K562 (cell line): ENCODE data around the gene CFAP54. TPM values are rescaled to one million over a fixed set of nuclear protein-coding genes. Genes with fewer than 3 reads are reported as not detected.

Source experiments
- ATAC-seq: fragments of 200-7000 bp; cut with Tn5 transposase; 3 replicates; pipeline ENCODE4 v1.9.1; 2020; ENCODE audit warnings: moderate library complexity
- Bru-seq: library from RNA; stranded (reverse); fragments of 400-500 nt; gene quantifications from one replicate; lab custom pipeline; 2021; lab: Mats Ljungman, UMichigan
- BruChase-seq, 2 experiments: library from RNA; stranded (reverse); fragments of 400-500 nt; gene quantifications; one replicate each; lab custom pipeline; 2021; lab: Mats Ljungman, UMichigan
- BruUV-seq: library from RNA; stranded (reverse); fragments of 400-500 nt; replicated peaks from 2 replicates; lab custom pipeline; 2021; lab: Mats Ljungman, UMichigan
- CTCF ChIA-PET: fragments of 300-600 bp; formaldehyde crosslinking; extraction: SDS; loops from one replicate; lab custom pipeline; 2021; ENCODE audit warnings: low intra/inter-chr PET ratio; lab: Yijun Ruan, JAX
- POLR2A ChIA-PET: fragments of 300-600, 350-650 bp; sonication (Branson Sonifier 250); formaldehyde crosslinking; extraction: SDS; loops from one replicate; lab custom pipeline; 2021; ENCODE audit warnings: antibody characterized with exemption, inconsistent platforms; lab: Yijun Ruan, JAX
- DNase-seq, 4 experiments: peaks; one replicate each; pipeline versions ENCODE4 v3.0.0 to v3.0.0-alpha.2; 2011 to 2018; ENCODE audit warnings: low spot score in 3 of 4, mixed read lengths in 3 of 4; ENCODE audit errors: extremely low read depth in 1 of 4
- FAIRE-seq: peaks from 2 replicates; lab custom pipeline; 2011; peaks lifted over from hg19 to GRCh38; lab: Jason Lieb, UNC
- H2AFZ ChIP-seq: 2 replicates; pipeline ENCODE4 v1.6.0; 2011; ENCODE audit warnings: low read depth, low read length, control low read depth, inconsistent platforms
- H3K27ac ChIP-seq: fragments of 200-600 bp; 3 replicates; pipeline ENCODE4 v1.8.0; 2011; ENCODE audit warnings: low read depth, mild to moderate bottlenecking, control low read depth, inconsistent platforms, low read length, moderate library complexity, mixed read lengths; ENCODE audit errors: extremely low read depth
- H3K27me3 ChIP-seq, 2 experiments: fragments of 300-600 bp in 1 of 2; 2 replicates in 1 of 2; 3 replicates in 1 of 2; pipeline versions ENCODE4 v1.6.0 to v1.8.0; 2011; ENCODE audit warnings: inconsistent platforms in 2 of 2, low read length in 2 of 2, mild to moderate bottlenecking in 1 of 2, mixed read lengths in 1 of 2, moderate library complexity in 1 of 2; ENCODE audit not compliant: control insufficient read depth in 2 of 2, insufficient read depth in 2 of 2
- H3K36me3 ChIP-seq: fragments of 300-600 bp; 3 replicates; pipeline ENCODE4 v1.8.0; 2011; ENCODE audit warnings: mild to moderate bottlenecking, low read length, inconsistent platforms; ENCODE audit not compliant: control insufficient read depth, insufficient read depth
- H3K4me1 ChIP-seq, 2 experiments: fragments of 200-600 bp in 1 of 2; replicated peaks in 1 of 2; 2 replicates in 1 of 2; 3 replicates in 1 of 2; pipeline versions ENCODE4 v1.5.1 to v1.8.0; 2011; ENCODE audit warnings: inconsistent platforms in 2 of 2, low read length in 2 of 2, mild to moderate bottlenecking in 1 of 2, mixed read lengths in 1 of 2, moderate library complexity in 1 of 2; ENCODE audit not compliant: control insufficient read depth in 2 of 2, insufficient read depth in 2 of 2
- H3K4me2 ChIP-seq: 2 replicates; pipeline ENCODE4 v1.6.1; 2011; ENCODE audit warnings: low read length, control low read depth, inconsistent platforms, mixed read lengths; ENCODE audit not compliant: insufficient read depth
- H3K4me3 ChIP-seq: fragments of 200-600 bp; sonication (generic), shearing (Covaris generic); 2 replicates; pipeline ENCODE4 v1.5.1; 2016; ENCODE audit warnings: control low read depth, inconsistent platforms
- H3K79me2 ChIP-seq: fragments of 200-600 bp; 3 replicates; pipeline ENCODE4 v1.8.0; 2011; ENCODE audit warnings: low read length, inconsistent platforms; ENCODE audit not compliant: control insufficient read depth, insufficient read depth
- H3K9ac ChIP-seq, 2 experiments: 2 replicates each; pipeline versions ENCODE4 v1.6.0 to v1.6.1; 2011; ENCODE audit warnings: low read depth in 2 of 2, low read length in 2 of 2, control low read depth in 1 of 2, inconsistent platforms in 1 of 2, mild to moderate bottlenecking in 1 of 2, mixed read lengths in 1 of 2; ENCODE audit not compliant: insufficient read depth in 1 of 2
- H3K9me1 ChIP-seq: one replicate; pipeline ENCODE4 v1.6.0; 2011; ENCODE audit warnings: inconsistent platforms, mild to moderate bottlenecking, low read length, moderate library complexity; ENCODE audit not compliant: control insufficient read depth, insufficient read depth
- H3K9me3 ChIP-seq: replicated peaks from 2 replicates; pipeline ENCODE4 v1.5.1; 2011; ENCODE audit warnings: low read depth, low read length, inconsistent platforms; ENCODE audit not compliant: control insufficient read depth, insufficient read depth
- H4K20me1 ChIP-seq: replicated peaks from 2 replicates; pipeline ENCODE4 v1.6.1; 2011; ENCODE audit warnings: low read length, inconsistent platforms, mixed read lengths; ENCODE audit not compliant: control insufficient read depth, insufficient read depth
- CHD2 ChIP-seq: IDR thresholded peaks from 2 replicates; pipeline ENCODE4 v1.6.1; 2011; ENCODE audit warnings: low read depth, low read length
- CTBP1 ChIP-seq: fragments of 450-650 bp; IDR thresholded peaks from 2 replicates; pipeline ENCODE4 v1.6.1; 2016; ENCODE audit warnings: borderline replicate concordance
- CXXC5 ChIP-seq: fragments of 250-450 bp; sonication (Bioruptor Pico); IDR thresholded peaks from 2 replicates; pipeline ENCODE4 v1.8.0; 2022; ENCODE audit warnings: inconsistent platforms, mild to moderate bottlenecking, moderate library complexity
- EZH2 ChIP-seq: IDR thresholded peaks from 2 replicates; pipeline ENCODE4 v1.6.1; 2012; ENCODE audit warnings: low read depth, mild to moderate bottlenecking, inconsistent platforms, low read length, borderline replicate concordance
- HMGN3 ChIP-seq: IDR thresholded peaks from 2 replicates; pipeline ENCODE4 v1.6.1; 2011; ENCODE audit warnings: borderline replicate concordance, low read depth, mild to moderate bottlenecking, mixed read lengths, low read length; ENCODE audit not compliant: insufficient read length; ENCODE audit errors: extremely low read depth
- MED1 ChIP-seq: sonication (generic); formaldehyde crosslinking; IDR thresholded peaks from 2 replicates; pipeline ENCODE4 v1.8.1; 2023; ENCODE audit warnings: missing genetic modification reagents, borderline replicate concordance
- PHF8 ChIP-seq: fragments of 200-600 bp; sonication (generic); IDR thresholded peaks from 2 replicates; pipeline ENCODE4 v1.6.1; 2012; ENCODE audit warnings: mixed run types, mild to moderate bottlenecking, inconsistent platforms, low read length, moderate library complexity, borderline replicate concordance
- ZNF586 ChIP-seq: fragments of 450-650 bp; formaldehyde crosslinking; conservative IDR thresholded peaks from 2 replicates; pipeline ENCODE4 v1.4.0; 2020; ENCODE audit warnings: mild to moderate bottlenecking, moderate library complexity
- WGBS: fragments of 100-300 bp; shearing (Covaris generic); methylation state at CpG from one replicate; pipeline ENCODE4 v1.1.6; 2016; ENCODE audit warnings: low coverage, mixed read lengths; ENCODE audit not compliant: insufficient coverage; ENCODE audit errors: missing lambda C conversion rate; 5-methylcytosine and 5-hydroxymethylcytosine counted together
- in situ Hi-C: fragments of 300-500 bp; cut with MboI; formaldehyde crosslinking; loops from 4 replicates; pipeline ENCODE4 v1.15.0; 2018; ENCODE audit warnings: inconsistent platforms, mixed read lengths
- intact Hi-C: fragments of 100-400 bp; cut with micrococcal nuclease; formaldehyde crosslinking; loops from 2 replicates; pipeline ENCODE4 v1.14.2; 2022
- long read RNA-seq, 3 experiments: library from polyadenylated mRNA in 2 of 3; library from RNA in 1 of 3; unstranded in 2 of 3; stranded (forward) in 1 of 3; transcript quantifications; one replicate each; pipeline ENCODE4 v2.0.0, GENCODE V29; 2019 to 2022
- polyA minus RNA-seq, 3 experiments: library from RNA; depleted of rRNA, polyadenylated mRNA; stranded (reverse); fragments of >200 nt; gene quantifications; 2 replicates each; pipeline ENCODE4 v1.2.3, GENCODE V29; 2011
- polyA plus RNA-seq, 8 experiments: library from polyadenylated mRNA; depleted of rRNA in 4 of 8; stranded (reverse) in 5 of 8; unstranded in 3 of 8; fragments of >200 nt; fragmentation: Nextera tagmentation in 2 of 8; fragmentation: Illumina TruSeq in 1 of 8; extraction: Ambion mirVana in 2 of 8; extraction: Trizol in 1 of 8; gene quantifications; 2 replicates each; pipeline versions ENCODE4 v1.2.1 to v1.2.3, GENCODE V29; 2011 to 2014; ENCODE audit warnings: inconsistent platforms in 1 of 8, missing spikeins in 1 of 8
- total RNA-seq, 7 experiments: library from RNA; depleted of rRNA in 6 of 7; stranded (reverse); fragments of >200 nt in 6 of 7; fragmentation: Illumina TruSeq in 2 of 7; extraction: Trizol in 2 of 7; gene quantifications; 2 replicates each; pipeline versions ENCODE4 v1.2.1 to v1.2.3, GENCODE V29; 2011 to 2021; ENCODE audit warnings: low replicate concordance in 1 of 7
- TF ChIP-seq, protein P1 (sequence below): sonication (generic); formaldehyde crosslinking; IDR thresholded peaks from 2 replicates; pipeline ENCODE4 v1.8.0; 2022; ENCODE audit warnings: missing genetic modification reagents, mild to moderate bottlenecking, moderate library complexity, borderline replicate concordance

Gene CFAP54, protein sequence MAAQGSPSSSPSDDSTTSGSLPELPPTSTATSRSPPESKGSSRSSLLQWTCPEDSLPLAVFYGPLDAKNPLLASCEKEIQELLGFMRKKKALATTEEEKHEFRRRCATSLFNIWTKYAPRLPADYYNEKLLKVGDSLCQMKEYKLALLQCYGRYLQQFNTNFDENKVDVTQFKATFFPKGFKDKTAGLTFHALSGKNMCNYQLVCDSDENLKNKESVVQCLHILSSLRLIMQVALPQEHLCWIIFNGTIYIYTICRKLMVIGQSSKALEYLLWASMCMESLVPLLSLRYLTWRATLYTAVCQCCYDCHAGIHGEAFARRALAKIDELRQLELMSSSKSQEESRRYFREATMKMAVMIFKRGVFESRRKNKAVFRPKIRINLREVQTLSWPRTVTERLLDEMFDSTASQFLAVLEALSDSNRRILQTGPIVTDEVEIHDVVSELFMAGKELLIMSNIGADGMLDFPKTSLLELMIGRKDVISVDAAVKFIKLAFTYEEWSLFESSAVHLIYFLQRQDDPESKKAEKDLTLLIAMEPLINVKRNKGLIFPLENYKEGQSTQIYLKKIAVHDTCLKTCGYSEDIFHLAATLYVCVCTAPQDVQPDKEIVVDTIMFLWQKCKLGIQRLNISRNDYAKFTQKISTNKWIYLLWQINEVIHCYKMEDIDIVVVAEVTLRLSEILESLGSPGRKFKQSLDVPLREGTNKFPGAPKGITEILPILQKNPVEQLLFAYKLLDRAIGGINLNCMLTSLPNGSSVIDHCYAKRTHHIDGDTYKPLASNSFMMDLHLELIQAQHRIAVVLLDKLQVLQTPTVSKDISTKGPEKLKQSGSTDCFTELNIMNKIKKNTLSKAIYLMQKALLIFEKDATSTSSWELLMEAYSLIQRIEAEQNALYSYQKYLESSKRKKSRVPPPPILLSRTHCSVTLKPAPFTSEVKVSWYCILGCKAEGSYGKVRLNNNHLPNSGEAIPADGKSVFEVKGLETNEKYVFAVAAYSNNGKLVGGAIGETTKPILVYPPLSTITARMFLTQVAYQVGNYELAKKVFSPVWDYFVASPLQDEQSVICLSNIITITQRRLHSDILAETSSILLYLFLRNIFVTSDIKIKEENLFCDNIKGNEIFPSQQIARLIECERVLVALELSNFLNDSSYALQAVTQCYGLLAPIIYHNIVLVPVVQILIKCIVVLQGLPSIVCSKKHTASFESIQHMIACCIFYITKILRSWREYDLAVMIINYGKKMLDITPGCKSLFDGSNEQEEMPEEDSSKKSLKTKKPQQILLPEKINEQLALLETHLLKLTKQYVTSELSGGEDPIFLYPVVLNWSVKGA (N-terminal part only)
- not detected in 2 replicates for total RNA-seq (2011; cell fraction: chromatin; rRNA removed; ENCODE audit: low replicate concordance)
- not detected in 2 replicates for total RNA-seq (2011; cell fraction: nucleolus; rRNA removed)
- total RNA-seq (2011; cell fraction: nucleoplasm; rRNA removed), result not detected in 2 replicates
- total RNA-seq (2014; rRNA removed) (0.23 TPM in 1 of 2 replicates, not detected in the other), total RNA-seq (2014; rRNA removed; fragmentation: Illumina TruSeq; extraction: Trizol) (0.15 TPM in 1 of 2 replicates, not detected in the other), total RNA-seq (2015; rRNA removed; fragmentation: Illumina TruSeq; extraction: Trizol) (0.07 TPM in 1 of 2 replicates, not detected in the other), total RNA-seq (2021) (0.09 and 0.11 TPM in 2 replicates), polyA plus RNA-seq (2011; rRNA removed) (not detected in 2 replicates), polyA plus RNA-seq (2014; fragmentation: Illumina TruSeq; extraction: Trizol) (0.18 TPM in 1 of 2 replicates, not detected in the other), polyA plus RNA-seq (2014; fragmentation: Nextera tagmentation; extraction: Ambion mirVana) (under 1 TPM; 0.03 to 0.08 TPM), polyA plus RNA-seq (2014; rRNA removed) (not detected in 2 replicates), polyA minus RNA-seq (2011; rRNA and poly(A)+ RNA removed) (0.07 TPM in 1 of 2 replicates, not detected in the other), Bru-seq, nascent RNA (percentile 8 among the genes with signal in this experiment), BruChase-seq, experiment 1, labeled RNA remaining after a 2-hour chase (percentile 2 among the genes with signal in this experiment), BruChase-seq, experiment 2, labeled RNA remaining after a 6-hour chase (percentile 1 among the genes with signal in this experiment)
- 0.06 TPM in 1 of 2 replicates, not detected in the other for polyA plus RNA-seq (2011; cell fraction: cytosol; rRNA removed)
- polyA plus RNA-seq (2011; cell fraction: nucleus; rRNA removed), result 0.09 TPM in 1 of 2 replicates, not detected in the other
- polyA plus RNA-seq (2012), result 0.05 and 0.12 TPM in 2 replicates
- polyA minus RNA-seq (2011; cell fraction: cytosol; rRNA and poly(A)+ RNA removed), result not detected in 2 replicates
- polyA minus RNA-seq (2011; cell fraction: nucleus; rRNA and poly(A)+ RNA removed), result 0.13 TPM in 1 of 2 replicates, not detected in the other
- long read RNA-seq, experiment 1, result 0 reads
- long read RNA-seq, experiment 2, result 0 reads
- long read RNA-seq, experiment 3, result 0 reads

DNA sequence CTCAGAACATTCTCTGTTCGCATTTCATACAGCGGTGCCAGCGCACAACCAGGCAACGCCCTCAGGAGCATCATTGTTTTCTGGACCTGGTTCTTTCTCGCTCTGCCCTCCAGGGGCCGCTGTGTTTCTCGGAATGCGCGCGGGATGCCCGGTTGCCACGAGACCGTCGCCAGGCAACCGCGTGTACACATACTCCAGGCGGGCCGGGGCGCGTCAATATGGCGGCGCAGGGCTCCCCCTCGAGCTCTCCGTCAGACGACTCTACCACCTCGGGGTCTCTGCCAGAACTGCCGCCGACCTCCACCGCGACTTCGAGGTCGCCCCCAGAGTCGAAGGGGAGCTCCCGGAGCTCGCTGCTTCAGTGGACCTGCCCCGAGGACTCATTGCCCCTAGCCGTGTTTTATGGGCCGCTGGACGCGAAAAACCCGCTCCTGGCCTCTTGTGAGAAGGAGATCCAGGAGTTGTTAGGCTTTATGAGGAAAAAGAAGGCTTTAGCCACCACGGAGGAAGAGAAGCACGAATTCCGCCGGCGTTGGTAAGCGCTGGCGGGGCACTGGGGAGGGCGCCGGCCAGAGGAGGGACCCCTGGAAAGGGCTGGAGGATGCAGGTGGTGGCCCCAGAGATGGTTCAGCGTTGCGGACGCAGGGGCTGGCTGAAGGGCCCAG lies at the start of gene CFAP54:
Gene CFAP54, plus strand, starts transcription at position 186 of the 665 bp plus-strand sequence. Its CDS starts 33 bp downstream, at position 219.
- in situ Hi-C loops, result no loop called here
- POLR2A ChIA-PET, result interaction anchor here (0.9 kb wide), 1 partner anchor 56 kb away, joined by 5 read pairs; no protein-coding TSS in a partner anchor
- Histone ChIP-seq H3K27ac (no peak within 1 kb of the TSS), H3K27me3 (peaks cover 0 to under 1% of the 10 kb centered on the region in 2 experiments; a peak in 1 of 5 replicates), H3K9me1 (no peaks in the 10 kb centered on the region), H3K4me2 (peak within 1 kb of the TSS; percentile 86), H3K4me1 (peaks cover 3 to 8% of the 10 kb centered on the region in 2 experiments; a peak in 3 of 5 replicates), H3K36me3 (no peaks in the 10 kb centered on the region), H2AFZ (peak within 1 kb of the TSS; percentile 97), H3K9ac (peak within 1 kb of the TSS; percentile 63 to 91), H3K79me2 (no peaks in the 10 kb centered on the region), H3K4me3 (peak within 1 kb of the TSS; percentile 61), H3K9me3 (no peaks in the 10 kb centered on the region), H4K20me1 (no peaks in the 10 kb centered on the region)
- no TSS peak for BruUV-seq
- ATAC-seq (peak; percentile 99), FAIRE-seq (peak; percentile 96), DNase-seq (peak; percentile 88 to 94 (median 93))
- WGBS, result 11% methylated on average over 47 of the region's 53 CpGs
- CTCF ChIA-PET, result no interaction called here
- intact Hi-C loops, result loop anchor here (1.0 to 5.0 kb wide), 2 partner anchors 27 to 87 kb away; partner anchors contain the start of gene CDK17
- TF ChIP-seq CTBP1 (peak; percentile 100), MED1 (CRISPR knock-in tag) (no peak), ZNF586 (CRISPR knock-in tag) (no peak), CXXC5 (0 out of 2 replicates have a peak, but pooled peaks have one; percentile 39), HMGN3 (peak; percentile 43), EZH2 (no peak), CHD2 (no peak), PHF8 (peak; percentile 24; the same call in 1 of the 2 replicates)
- TF ChIP-seq, protein P1, sequence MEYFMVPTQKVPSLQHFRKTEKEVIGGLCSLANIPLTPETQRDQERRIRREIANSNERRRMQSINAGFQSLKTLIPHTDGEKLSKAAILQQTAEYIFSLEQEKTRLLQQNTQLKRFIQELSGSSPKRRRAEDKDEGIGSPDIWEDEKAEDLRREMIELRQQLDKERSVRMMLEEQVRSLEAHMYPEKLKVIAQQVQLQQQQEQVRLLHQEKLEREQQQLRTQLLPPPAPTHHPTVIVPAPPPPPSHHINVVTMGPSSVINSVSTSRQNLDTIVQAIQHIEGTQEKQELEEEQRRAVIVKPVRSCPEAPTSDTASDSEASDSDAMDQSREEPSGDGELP (CRISPR knock-in tag), result peak; percentile 58; the same call in 1 of the 2 replicates
